Globus pallidus (tissue), 1 donor: ENCODE data around the gene NDRG3.
"Not testable (repeated sequence)": the region's sequence is repeated elsewhere in the genome, so short reads cannot be mapped to it uniquely, and the experiment has no call there.

Experiments
- DNase-seq: peaks from one replicate; pipeline ENCODE4 v3.0.0-alpha.2; 2015; ENCODE audit warnings: low spot score

NDRG3 gene

GRCh38 chr20:36760647-36761046 lies 14.8 kb upstream of the NDRG3 start:
- no peak for DNase-seq

- DNase-seq, result no peak
These were observed 12.4 kb upstream of the NDRG3 start for GRCh38 chr20:36758276-36758675.

GRCh38 chr20:36756496-36756895 lies 10.6 kb upstream of the NDRG3 start:
- DNase-seq, result no peak

- peak; percentile 77 for DNase-seq
These were observed 8.8 kb upstream of the NDRG3 start for GRCh38 chr20:36754656-36755222.

GRCh38 chr20:36752582-36752981 lies 6.7 kb upstream of the NDRG3 start:
- DNase-seq, result no peak

GRCh38 chr20:36745234-36745926 lies 510 bp downstream of the NDRG3 start:
- peak; percentile 29 for DNase-seq

- DNase-seq, result peak; percentile 20
These were observed 1.1 kb downstream of the NDRG3 start for GRCh38 chr20:36744764-36745191.

GRCh38 chr20:36744243-36744642 lies 1.6 kb downstream of the NDRG3 start:
- no peak for DNase-seq

GRCh38 chr20:36742558-36742957 lies 3.3 kb downstream of the NDRG3 start:
- no peak for DNase-seq

- DNase-seq, result no peak
These were observed 4.8 kb downstream of the NDRG3 start for GRCh38 chr20:36741072-36741471.

GRCh38 chr20:36737183-36737499 lies 8.7 kb downstream of the NDRG3 start:
- DNase-seq, result no peak

- DNase-seq, result no peak
These were observed 9.3 kb downstream of the NDRG3 start for GRCh38 chr20:36736451-36737182.

- DNase-seq, result no peak
These were observed 13.4 kb downstream of the NDRG3 start for GRCh38 chr20:36732456-36732855.

- DNase-seq, result no peak
These were observed 16.9 kb downstream of the NDRG3 start for GRCh38 chr20:36728986-36729385.

- DNase-seq, result no peak
These were observed 19.7 kb downstream of the NDRG3 start for GRCh38 chr20:36726168-36726567.

- no peak for DNase-seq
These were observed 25.4 kb downstream of the NDRG3 start for GRCh38 chr20:36720510-36720909.

- DNase-seq, result peak; percentile 67
These were observed 28.2 kb downstream of the NDRG3 start for GRCh38 chr20:36717657-36718056.

- no peak for DNase-seq
These were observed 28.9 kb downstream of the NDRG3 start for GRCh38 chr20:36717021-36717420.

- no peak for DNase-seq
These were observed 33.1 kb downstream of the NDRG3 start for GRCh38 chr20:36712775-36713174.

- DNase-seq, result no peak
These were observed 36.8 kb downstream of the NDRG3 start for GRCh38 chr20:36709126-36709525.

- DNase-seq, result no peak
These were observed 42.4 kb downstream of the NDRG3 start for GRCh38 chr20:36703530-36703929.

- no peak for DNase-seq
These were observed 45.5 kb downstream of the NDRG3 start for GRCh38 chr20:36700438-36700837.

- DNase-seq, result not testable (repeated sequence)
These were observed 50.4 kb downstream of the NDRG3 start for GRCh38 chr20:36695467-36695866.
